ENCODE measurements around the gene TRIM39. TPM values are rescaled to one million over a fixed set of nuclear protein-coding genes. Genes with fewer than 3 reads are reported as not detected.

Gene TRIM39
- total and polyA plus RNA-seq, 11 donors = 5.1 to 12.1 (median 8.4) TPM

DNA sequence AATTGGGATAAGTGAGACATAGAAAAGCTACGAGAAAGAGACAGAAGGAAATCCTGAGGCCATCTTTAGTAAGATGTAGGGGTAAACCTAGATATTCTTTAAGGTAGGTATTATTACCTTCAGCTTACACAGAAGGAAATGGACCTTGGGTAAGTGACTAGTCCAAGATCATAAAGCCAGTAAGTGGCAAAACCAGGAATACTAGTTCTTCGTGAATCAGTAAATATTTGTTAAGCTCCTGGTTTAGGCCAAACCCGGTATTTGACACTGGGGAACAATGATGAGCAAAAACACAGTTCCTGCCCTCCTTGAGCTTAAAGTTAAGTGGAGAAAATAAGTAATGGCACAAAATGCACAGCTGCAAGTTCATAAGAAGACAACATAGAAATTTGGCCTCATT is 5.3 kb downstream of the TRIM39 start:
- ATAC-seq = no peak
- WGBS, 4 donors = 92 to 94% (median 93%) methylated on average over 3 of the region's 3 CpGs
- Histone ChIP-seq H3K27me3 (no peaks in the 10 kb centered on the region), H3K36me3 (peaks cover 2 to 85% (median 75%) of the 10 kb centered on the region in 9 donors), H3K4me1 (peaks cover 0 to 13% (median 6%) of the 10 kb centered on the region in 12 donors), H3K4me3 (no peak overlapping the region), H3K27ac (no peak overlapping the region), H3K9me3 (no peaks in the 10 kb centered on the region)
- intact Hi-C loops (cut with DNase I) = no loop called here
- DNase-seq = no peak
- TF ChIP-seq POLR2A (IDR thresholded peaks at IDR 0.05) = no peak
- TF ChIP-seq, protein P1, sequence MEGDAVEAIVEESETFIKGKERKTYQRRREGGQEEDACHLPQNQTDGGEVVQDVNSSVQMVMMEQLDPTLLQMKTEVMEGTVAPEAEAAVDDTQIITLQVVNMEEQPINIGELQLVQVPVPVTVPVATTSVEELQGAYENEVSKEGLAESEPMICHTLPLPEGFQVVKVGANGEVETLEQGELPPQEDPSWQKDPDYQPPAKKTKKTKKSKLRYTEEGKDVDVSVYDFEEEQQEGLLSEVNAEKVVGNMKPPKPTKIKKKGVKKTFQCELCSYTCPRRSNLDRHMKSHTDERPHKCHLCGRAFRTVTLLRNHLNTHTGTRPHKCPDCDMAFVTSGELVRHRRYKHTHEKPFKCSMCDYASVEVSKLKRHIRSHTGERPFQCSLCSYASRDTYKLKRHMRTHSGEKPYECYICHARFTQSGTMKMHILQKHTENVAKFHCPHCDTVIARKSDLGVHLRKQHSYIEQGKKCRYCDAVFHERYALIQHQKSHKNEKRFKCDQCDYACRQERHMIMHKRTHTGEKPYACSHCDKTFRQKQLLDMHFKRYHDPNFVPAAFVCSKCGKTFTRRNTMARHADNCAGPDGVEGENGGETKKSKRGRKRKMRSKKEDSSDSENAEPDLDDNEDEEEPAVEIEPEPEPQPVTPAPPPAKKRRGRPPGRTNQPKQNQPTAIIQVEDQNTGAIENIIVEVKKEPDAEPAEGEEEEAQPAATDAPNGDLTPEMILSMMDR (IDR thresholded peaks at IDR 0.05) = no peak

DNA sequence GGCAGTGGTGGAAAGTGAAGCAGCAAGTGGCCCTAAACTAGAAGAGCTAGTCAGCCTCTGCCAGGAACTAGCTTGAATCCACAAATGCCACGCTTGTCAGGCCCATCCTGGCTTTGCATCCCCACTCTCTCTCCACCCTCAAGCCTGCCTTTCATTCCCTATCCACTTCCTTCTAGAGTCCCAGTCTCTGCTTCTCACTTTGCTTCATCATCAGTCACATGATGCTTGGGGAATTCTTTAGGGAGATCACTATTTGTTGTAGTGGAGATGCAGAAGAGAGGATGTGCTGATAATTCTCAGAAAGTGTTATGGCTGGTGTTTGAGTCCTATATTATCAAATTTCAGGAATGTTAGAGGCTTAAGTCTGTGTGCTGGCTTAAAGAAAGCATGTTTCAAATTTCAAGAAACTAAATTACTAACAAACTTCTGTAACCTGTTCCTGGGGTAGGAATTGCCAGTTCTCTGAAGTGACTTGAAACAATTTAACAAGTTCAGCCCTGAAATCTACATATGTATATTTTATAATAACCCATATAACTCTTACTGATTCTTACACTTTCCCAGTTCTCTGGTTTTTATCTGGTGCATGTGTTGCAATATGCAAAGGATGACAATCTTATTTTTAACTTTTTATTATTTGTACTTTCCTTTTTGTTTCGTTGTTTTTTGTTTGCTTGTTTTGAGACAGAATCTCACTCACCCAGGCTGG is 7.5 kb downstream of the TRIM39 start:
- Histone ChIP-seq H3K27ac (no peak overlapping the region), H3K27me3 (no peaks in the 10 kb centered on the region), H3K36me3 (peaks cover 2 to 100% (median 93%) of the 10 kb centered on the region in 9 donors), H3K4me3 (no peak overlapping the region), H3K9me3 (no peaks in the 10 kb centered on the region), H3K4me1 (no peaks in the 10 kb centered on the region)
- DNase-seq (no peak), ATAC-seq (no peak)
- intact Hi-C loops (cut with DNase I) = no loop called here
- 87 to 97% (median 90%) methylated on average over 2 of the region's 2 CpGs for WGBS, 4 donors
- no peak for TF ChIP-seq POLR2A (IDR thresholded peaks at IDR 0.05)
- TF ChIP-seq, protein P1 (IDR thresholded peaks at IDR 0.05) = no peak

DNA sequence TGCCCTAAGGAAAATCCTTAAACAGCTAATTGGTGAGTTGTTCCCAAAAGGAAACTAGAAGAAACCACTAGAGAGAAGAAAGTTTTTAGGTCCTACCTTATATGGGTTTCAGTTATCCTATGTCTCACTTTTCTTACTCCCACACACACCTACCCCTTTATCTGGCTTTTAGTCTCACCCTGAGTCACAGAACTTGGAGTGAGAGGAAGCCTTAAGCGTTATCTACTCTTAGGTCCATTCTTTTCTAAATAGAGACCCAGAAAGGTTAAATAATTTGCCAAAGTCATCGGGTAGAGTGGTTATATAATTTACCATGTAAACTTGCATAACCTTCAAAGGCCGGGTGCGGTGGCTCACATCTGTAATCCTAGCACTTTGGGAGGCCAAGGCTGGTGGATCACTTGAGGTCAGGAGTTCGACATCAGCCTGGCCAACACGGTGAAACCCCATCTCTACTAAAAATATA is 13.9 kb downstream of the TRIM39 start:
- H3K36me3 ChIP-seq = peaks cover 0 to 74% (median 68%) of the 10 kb centered on the region in 9 donors
- H3K4me3 ChIP-seq = no peak overlapping the region
- H3K27ac ChIP-seq = no peak overlapping the region
- 91 to 94% (median 91%) methylated on average over 6 of the region's 6 CpGs for WGBS, 4 donors
- no peaks in the 10 kb centered on the region for H3K27me3 ChIP-seq
- H3K4me1 ChIP-seq = peaks cover 0 to 7% (median 2%) of the 10 kb centered on the region in 12 donors
- intact Hi-C loops (cut with DNase I) = no loop called here
- TF ChIP-seq POLR2A (IDR thresholded peaks at IDR 0.05) = no peak
- TF ChIP-seq, protein P1 (IDR thresholded peaks at IDR 0.05) = no peak
- no peak for DNase-seq
- ATAC-seq = no peak
- no peaks in the 10 kb centered on the region for H3K9me3 ChIP-seq

DNA sequence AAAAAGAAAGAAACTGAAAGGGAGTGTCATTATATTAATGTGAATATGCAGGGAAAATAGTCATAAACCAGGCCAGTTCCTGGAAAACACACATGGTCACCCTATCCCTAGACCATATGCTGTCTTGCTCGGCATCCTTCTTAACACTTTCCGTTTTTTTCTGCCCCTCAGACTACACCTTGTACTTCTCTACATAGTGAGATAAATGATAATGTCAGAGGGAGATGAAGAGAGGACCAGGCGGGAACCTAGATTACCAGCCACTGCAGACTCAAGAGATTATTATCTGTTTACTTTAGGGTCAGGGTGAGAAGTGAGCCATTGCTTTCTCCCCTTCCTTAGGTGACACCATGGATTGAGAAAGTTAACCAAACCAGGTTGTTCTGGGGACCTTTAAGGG is 14.5 kb downstream of the TRIM39 start:
- intact Hi-C loops (cut with DNase I) = no loop called here
- 90 to 94% (median 93%) methylated on average over 3 of the region's 3 CpGs for WGBS, 4 donors
- no peak for ATAC-seq

More for the DNA sequence above, 14.5 kb downstream of the TRIM39 start:
- no peak for DNase-seq
- Histone ChIP-seq H3K36me3 (peaks cover 0 to 68% (median 63%) of the 10 kb centered on the region in 9 donors), H3K4me3 (no peak overlapping the region), H3K9me3 (no peaks in the 10 kb centered on the region), H3K4me1 (peaks cover 0 to 12% (median 8%) of the 10 kb centered on the region in 12 donors), H3K27me3 (no peaks in the 10 kb centered on the region), H3K27ac (no peak overlapping the region)
- TF ChIP-seq POLR2A (IDR thresholded peaks at IDR 0.05) = no peak
- TF ChIP-seq, protein P1 (IDR thresholded peaks at IDR 0.05) = no peak

Data from heart left ventricle (tissue), 16 donors.